SK-N-MC (cell line): ENCODE data around the gene CHRM5.

Experiments used
- DNase-seq: peaks from one replicate; pipeline ENCODE4 v3.0.0-alpha.2; 2011; ENCODE audit warnings: low read depth, low spot score
- H3K27ac ChIP-seq: fragments of 200-600 bp; sonication (generic); 2 replicates; pipeline ENCODE4 v1.5.1; 2016; ENCODE audit warnings: mixed run types
- H3K36me3 ChIP-seq: fragments of 200-600 bp; sonication (generic); 2 replicates; pipeline ENCODE4 v1.6.1; 2017; ENCODE audit warnings: antibody characterized with exemption, low read length, mixed read lengths; ENCODE audit not compliant: insufficient read depth
- H3K4me3 ChIP-seq: fragments of 200-600 bp; sonication (generic); 2 replicates; pipeline ENCODE4 v1.5.1; 2016
- H3K9ac ChIP-seq: fragments of 200-600 bp; sonication (generic); 2 replicates; pipeline ENCODE4 v1.8.0; 2017; ENCODE audit warnings: mixed run types, mixed read lengths; ENCODE audit not compliant: insufficient read length
- H3K9me3 ChIP-seq: fragments of 200-600 bp; sonication (generic); 2 replicates; pipeline ENCODE4 v1.6.1; 2017; ENCODE audit warnings: low read depth, mild to moderate bottlenecking, antibody characterized with exemption, low read length, moderate library complexity, mixed read lengths
- EZH2 ChIP-seq: fragments of 200-600 bp; sonication (generic); IDR thresholded peaks from one replicate; pipeline ENCODE4 v1.6.1; 2017; ENCODE audit warnings: antibody characterized with exemption
- FOXP2 ChIP-seq: optimal IDR thresholded peaks from 2 replicates; pipeline ENCODE3; 2011; ENCODE audit warnings: mild to moderate bottlenecking, moderate library complexity; ENCODE audit not compliant: insufficient read depth; ENCODE audit errors: extremely low read length, control extremely low read depth
- POLR2AphosphoS5 ChIP-seq: IDR thresholded peaks from 2 replicates; pipeline ENCODE4 v1.6.1; 2012; ENCODE audit warnings: mild to moderate bottlenecking, low read depth, low read length, borderline replicate concordance

CHRM5 gene

DNA sequence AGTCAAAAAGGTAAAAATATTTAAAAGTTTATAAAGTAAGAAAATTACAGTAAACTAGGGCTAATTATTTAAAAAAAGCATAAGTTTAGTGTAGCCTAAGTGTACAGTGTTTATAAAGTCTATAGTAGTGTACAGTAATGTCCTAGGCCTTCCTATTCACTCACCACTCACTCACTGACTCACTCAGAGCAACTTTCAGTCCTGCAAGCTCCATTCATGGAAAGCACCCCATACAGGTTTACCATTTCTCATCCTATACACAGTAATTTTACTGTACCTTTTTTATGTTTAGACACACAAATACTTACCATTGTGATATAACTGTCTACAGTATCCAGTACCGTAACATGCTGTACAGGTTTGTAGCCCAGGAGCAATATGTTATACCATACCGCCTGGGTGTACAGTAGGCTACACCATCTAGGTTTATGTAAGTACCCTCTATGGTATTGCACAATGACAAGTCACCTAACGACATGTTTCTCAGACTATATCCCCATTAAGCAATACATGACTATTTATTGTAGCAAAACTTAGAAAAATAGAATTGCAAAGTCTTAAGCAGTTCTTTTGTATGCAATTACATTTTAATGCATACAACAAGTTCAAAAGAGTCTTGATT is 51.2 kb downstream of the CHRM5 start:
- H3K9me3 ChIP-seq = no peaks in the 10 kb centered on the region
- H3K36me3 ChIP-seq = no peaks in the 10 kb centered on the region
- TF ChIP-seq POLR2AphosphoS5 = no peak
- TF ChIP-seq EZH2 = no peak
- TF ChIP-seq FOXP2 = no peak
- no peak overlapping the region for H3K9ac ChIP-seq
- no peak for DNase-seq
- H3K27ac ChIP-seq = no peak overlapping the region
- H3K4me3 ChIP-seq = no peak overlapping the region

DNA sequence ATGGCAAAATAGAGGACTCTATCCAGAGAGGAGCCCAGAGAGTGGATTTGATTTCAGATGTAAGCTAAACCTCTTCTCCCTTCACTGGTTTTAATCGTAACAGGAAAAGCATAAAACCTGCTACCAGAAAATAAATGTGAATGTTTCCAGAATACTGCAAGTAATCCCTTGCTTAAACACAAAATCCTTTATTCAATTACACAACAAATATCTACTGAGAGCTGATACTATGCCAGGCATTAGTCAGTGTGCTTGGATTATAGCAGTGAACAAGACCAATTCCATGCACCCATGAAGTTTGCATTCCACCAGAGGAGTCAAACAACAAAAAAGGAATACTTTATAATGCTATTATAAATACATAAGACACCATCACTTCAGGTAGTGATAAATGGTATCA is 55.6 kb downstream of the CHRM5 start:
- DNase-seq = no peak
- Histone ChIP-seq H3K27ac (no peak overlapping the region), H3K9me3 (no peaks in the 10 kb centered on the region), H3K4me3 (no peak overlapping the region), H3K36me3 (no peaks in the 10 kb centered on the region), H3K9ac (no peak overlapping the region)
- TF ChIP-seq POLR2AphosphoS5 (no peak), FOXP2 (no peak), EZH2 (no peak)

DNA sequence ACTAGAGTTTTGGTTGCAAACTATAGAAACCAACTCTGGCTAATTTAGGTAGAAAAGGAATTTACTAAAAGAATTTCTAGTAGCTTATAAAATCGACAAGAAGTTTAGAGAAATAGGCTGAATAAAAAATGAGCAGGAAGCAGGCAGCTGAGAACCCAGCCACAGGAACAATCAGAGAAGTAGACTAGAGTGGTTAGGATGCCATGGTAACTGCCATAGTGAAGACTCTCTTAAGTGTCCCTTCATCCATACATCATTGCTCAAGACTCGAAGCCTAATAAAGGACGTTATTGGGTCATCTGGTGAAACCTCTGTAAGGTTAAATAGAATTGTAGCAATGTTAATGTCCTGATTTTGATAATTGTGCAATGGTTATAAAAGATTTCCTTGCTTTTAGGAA is 57.0 kb downstream of the CHRM5 start:
- DNase-seq = no peak
- Histone ChIP-seq H3K36me3 (no peaks in the 10 kb centered on the region), H3K4me3 (no peak overlapping the region), H3K27ac (no peak overlapping the region), H3K9ac (no peak overlapping the region), H3K9me3 (no peaks in the 10 kb centered on the region)
- TF ChIP-seq EZH2 (no peak), FOXP2 (no peak), POLR2AphosphoS5 (no peak)

- H3K36me3 ChIP-seq = no peaks in the 10 kb centered on the region
- no peak overlapping the region for H3K27ac ChIP-seq
These were observed 59.3 kb downstream of the CHRM5 start for GRCh38 chr15:34027606-34028005.

DNA sequence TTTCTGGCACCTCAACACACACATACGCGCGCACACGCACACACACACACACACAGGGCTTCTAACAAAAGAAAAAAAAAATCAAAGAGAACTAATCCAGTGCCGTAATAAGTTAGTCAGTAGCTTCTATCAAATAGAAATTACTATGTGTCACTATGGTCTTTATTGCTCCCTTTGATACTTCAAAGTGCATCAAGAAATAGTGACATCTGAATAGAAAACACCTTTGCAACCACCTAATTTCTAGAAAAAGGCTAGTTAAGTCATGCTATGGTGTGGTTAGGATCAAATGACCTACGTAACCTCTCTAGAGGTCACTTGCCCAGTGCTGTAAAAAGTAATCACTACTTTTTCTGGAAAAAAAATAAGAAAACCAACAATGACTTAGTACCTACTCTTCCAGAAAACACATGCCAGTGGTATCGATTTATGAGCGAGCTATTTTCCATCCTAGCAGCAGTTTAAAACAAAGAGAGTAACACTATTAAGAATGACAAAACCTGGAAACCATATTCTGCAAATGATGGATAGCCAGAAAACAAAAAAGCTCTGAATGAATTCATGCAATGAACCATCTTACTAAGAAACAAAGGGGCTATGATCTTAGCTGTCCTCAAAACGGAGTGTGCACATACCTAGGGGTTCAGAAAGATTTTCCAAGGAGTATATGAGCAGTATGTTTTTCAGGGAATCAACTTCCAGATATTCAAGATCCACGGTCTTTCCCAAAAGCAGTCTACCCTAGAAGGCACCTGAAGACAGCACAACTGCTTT is 63.9 kb downstream of the CHRM5 start:
- DNase-seq = no peak
- TF ChIP-seq FOXP2 (no peak), POLR2AphosphoS5 (no peak), EZH2 (no peak)

More at GRCh38 chr15:34027606-34028005, 59.3 kb downstream of the CHRM5 start:
- no peaks in the 10 kb centered on the region for H3K9me3 ChIP-seq
- no peak overlapping the region for H3K4me3 ChIP-seq
- DNase-seq = no peak
- TF ChIP-seq FOXP2 = no peak
- TF ChIP-seq POLR2AphosphoS5 = no peak
- no peak for TF ChIP-seq EZH2
- no peak overlapping the region for H3K9ac ChIP-seq

DNA sequence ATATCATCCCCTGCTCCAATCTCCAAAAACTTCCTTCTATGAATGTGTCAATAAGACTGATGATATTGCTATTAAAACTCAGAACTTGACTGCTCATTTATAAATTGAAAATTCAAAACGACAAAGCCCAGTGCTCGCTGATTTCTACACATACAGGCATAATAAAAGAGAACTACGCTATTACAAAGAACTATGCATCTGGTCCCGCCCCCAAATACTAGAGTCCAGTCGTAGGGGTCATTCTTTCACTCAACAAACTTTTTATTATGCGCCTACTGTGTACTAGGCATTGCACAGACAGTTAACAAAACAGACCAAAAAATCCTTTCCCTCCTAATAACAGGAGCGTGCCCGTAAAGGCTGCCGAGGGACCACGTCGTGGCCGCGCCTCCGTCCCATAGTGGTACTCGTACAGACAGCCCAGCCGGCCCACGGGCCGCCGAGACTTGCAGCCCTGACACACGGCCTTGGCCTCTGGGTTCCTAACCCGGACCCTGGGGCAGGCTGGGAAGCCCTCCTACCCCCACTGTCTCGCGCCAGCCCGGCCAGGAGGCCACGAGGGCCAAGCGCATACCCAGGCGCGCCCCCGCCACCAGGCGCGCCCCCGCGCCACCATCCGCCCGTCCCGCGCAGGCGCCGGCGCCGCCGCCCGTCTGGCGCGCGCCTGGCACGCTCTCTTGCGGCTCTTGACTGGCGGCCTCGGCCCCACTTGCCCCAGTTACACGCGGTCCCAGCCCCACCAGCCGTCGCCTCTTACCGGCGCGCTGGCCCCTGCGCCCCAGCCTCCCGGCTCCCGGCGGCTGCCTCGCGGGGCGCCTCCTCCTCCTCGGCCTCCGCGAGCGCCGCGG is 70.0 kb downstream of the CHRM5 start:
- Histone ChIP-seq H3K9ac (peak overlapping the region; percentile 89), H3K36me3 (no peaks in the 10 kb centered on the region), H3K9me3 (no peaks in the 10 kb centered on the region), H3K4me3 (peak overlapping the region; percentile 100), H3K27ac (peak overlapping the region; percentile 50)
- DNase-seq = no peak
- TF ChIP-seq EZH2 (no peak), FOXP2 (no peak), POLR2AphosphoS5 (peak; percentile 81)

More for the DNA sequence above, 63.9 kb downstream of the CHRM5 start:
- Histone ChIP-seq H3K9me3 (no peaks in the 10 kb centered on the region), H3K36me3 (no peaks in the 10 kb centered on the region), H3K9ac (no peak overlapping the region), H3K4me3 (no peak overlapping the region), H3K27ac (no peak overlapping the region)

GRCh38 chr15:34038871-34039789 is 70.8 kb downstream of the CHRM5 start, which contains the start of gene AVEN:
AVEN (minus strand) TSS chr15:34039204; CDS start chr15:34039046, 158 bp downstream.
- TF ChIP-seq POLR2AphosphoS5 (no peak), FOXP2 (no peak), EZH2 (no peak)
- Histone ChIP-seq H3K9me3 (no peaks in the 10 kb centered on the region), H3K9ac (peak within 1 kb of the TSS; percentile 89), H3K4me3 (peak within 1 kb of the TSS; percentile 100), H3K27ac (peak within 1 kb of the TSS; percentile 50), H3K36me3 (no peaks in the 10 kb centered on the region)
- no peak for DNase-seq
